GM04503 (cell line): Measurements from ENCODE around the gene GMNN.
"Not testable (repeated sequence)": the region's sequence is repeated elsewhere in the genome, so short reads cannot be mapped to it uniquely, and the experiment has no call there.

Experiments used
- DNase-seq: peaks from one replicate; pipeline ENCODE4 v3.0.0-alpha.2; 2012; ENCODE audit warnings: low read depth

GMNN gene

GRCh38 chr6:24774696-24775519 lies at the start of gene GMNN:
GMNN (plus strand) TSS chr6:24774937; CDS start chr6:24777247, 2,310 bp downstream.
- DNase-seq: peak; percentile 43

- not testable (repeated sequence) for DNase-seq
Observed at GRCh38 chr6:24730653-24731052, 44.1 kb upstream of the GMNN start.

GRCh38 chr6:24731456-24732134 lies 43.1 kb upstream of the GMNN start:
- not testable (repeated sequence) for DNase-seq

- no peak for DNase-seq
Observed at GRCh38 chr6:24734166-24734565, 40.6 kb upstream of the GMNN start.

GRCh38 chr6:24734710-24735109 lies 40.0 kb upstream of the GMNN start:
- DNase-seq: not testable (repeated sequence)

GRCh38 chr6:24738741-24739140 lies 36.0 kb upstream of the GMNN start:
- DNase-seq: no peak

- DNase-seq: no peak
Observed at GRCh38 chr6:24740861-24741260, 33.9 kb upstream of the GMNN start.

- no peak for DNase-seq
Observed at GRCh38 chr6:24742216-24742738, 32.5 kb upstream of the GMNN start.

- peak; percentile 90 for DNase-seq
Observed at GRCh38 chr6:24743265-24743943, 31.3 kb upstream of the GMNN start.

GRCh38 chr6:24743944-24744335 lies 30.8 kb upstream of the GMNN start:
- no peak for DNase-seq

GRCh38 chr6:24744911-24745310 lies 29.8 kb upstream of the GMNN start:
- DNase-seq: no peak

GRCh38 chr6:24749297-24749696 lies 25.4 kb upstream of the GMNN start:
- DNase-seq: no peak

- DNase-seq: not testable (repeated sequence)
Observed at GRCh38 chr6:24750878-24751277, 23.9 kb upstream of the GMNN start.

GRCh38 chr6:24752503-24752902 lies 22.2 kb upstream of the GMNN start:
- DNase-seq: no peak

GRCh38 chr6:24752917-24753492 lies 21.7 kb upstream of the GMNN start:
- DNase-seq: no peak

- DNase-seq: no peak
Observed at GRCh38 chr6:24753545-24753944, 21.2 kb upstream of the GMNN start.

GRCh38 chr6:24754378-24754777 lies 20.4 kb upstream of the GMNN start:
- not testable (repeated sequence) for DNase-seq

GRCh38 chr6:24755279-24755678 lies 19.5 kb upstream of the GMNN start:
- no peak for DNase-seq

GRCh38 chr6:24757611-24758010 lies 17.1 kb upstream of the GMNN start:
- DNase-seq: no peak

- DNase-seq: no peak
Observed at GRCh38 chr6:24759718-24760117, 15.0 kb upstream of the GMNN start.

- DNase-seq: no peak
Observed at GRCh38 chr6:24760210-24760609, 14.5 kb upstream of the GMNN start.

GRCh38 chr6:24761193-24761835 lies 13.4 kb upstream of the GMNN start:
- no peak for DNase-seq
